HG03521 (cell line): ENCODE measurements around the gene CBFA2T3.

Experiments
- ATAC-seq: cut with Tn5 transposase; IDR thresholded peaks from one replicate; pipeline ENCODE4 v1.9.1; 2021; ENCODE audit warnings: mild to moderate bottlenecking, moderate library complexity; ENCODE audit not compliant: unreplicated experiment

The CBFA2T3 gene

DNA sequence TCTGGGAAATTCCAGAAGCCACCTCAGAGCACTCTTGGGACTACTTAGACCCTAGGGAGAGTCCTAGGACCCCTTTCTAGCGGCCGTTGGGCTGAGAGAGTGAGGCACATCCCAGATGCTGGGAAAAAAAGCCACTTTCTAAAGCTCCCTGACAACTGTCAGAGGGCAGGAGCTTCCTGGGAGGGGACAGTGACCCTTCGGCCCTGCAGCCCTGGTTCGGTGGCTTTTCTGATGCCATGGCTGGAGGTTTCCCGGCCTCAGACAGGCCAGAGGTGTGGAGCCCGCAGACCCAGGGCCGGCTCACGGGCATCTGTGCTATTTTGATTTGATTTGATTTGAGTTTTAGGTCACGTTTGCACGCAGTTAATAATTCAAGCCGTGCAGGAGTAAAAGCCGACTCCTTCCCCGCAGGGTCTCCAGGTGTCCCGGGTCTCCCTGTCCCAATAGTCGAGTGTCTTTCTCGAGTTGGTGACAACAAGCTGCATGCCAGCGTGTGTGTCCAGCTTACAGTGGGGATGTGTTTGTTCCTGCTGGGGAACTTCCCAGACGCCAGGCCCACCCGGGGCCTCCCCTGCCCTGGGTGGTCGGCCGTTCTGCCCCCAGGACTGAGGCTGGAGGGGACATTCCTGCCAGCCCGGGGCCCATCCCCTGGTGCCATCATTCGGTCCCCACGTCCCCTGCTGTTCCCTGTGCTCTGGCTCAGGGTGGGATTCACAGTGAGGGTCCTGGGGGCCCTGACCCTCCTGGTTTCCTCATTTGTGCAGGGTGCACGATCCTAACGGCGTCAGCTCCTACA, 1.0 kb upstream of the CBFA2T3 start:
- ATAC-seq = no peak

- ATAC-seq = no peak
These were observed 515 bp downstream of the CBFA2T3 start for GRCh38 chr16:88976366-88977017.

GRCh38 chr16:88975511-88976061, 1.4 kb downstream of the CBFA2T3 start:
- ATAC-seq = no peak

DNA sequence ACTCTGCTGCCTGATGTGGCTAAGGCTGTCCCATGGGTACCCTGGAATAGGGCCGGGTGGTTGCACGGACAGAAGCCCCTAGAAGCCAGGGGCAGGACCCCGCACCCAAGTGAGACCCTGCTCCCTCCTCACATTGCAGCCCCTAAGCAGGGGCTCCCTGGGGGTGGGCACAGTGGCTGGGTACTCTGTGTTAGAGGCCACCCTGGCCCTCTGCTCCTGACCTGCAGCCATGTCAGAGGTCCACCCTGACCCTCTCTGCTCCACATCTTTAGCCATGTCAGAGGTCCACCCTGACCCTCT, 2.1 kb downstream of the CBFA2T3 start:
- no peak for ATAC-seq

GRCh38 chr16:88974080-88974915, 2.7 kb downstream of the CBFA2T3 start:
- no peak for ATAC-seq

DNA sequence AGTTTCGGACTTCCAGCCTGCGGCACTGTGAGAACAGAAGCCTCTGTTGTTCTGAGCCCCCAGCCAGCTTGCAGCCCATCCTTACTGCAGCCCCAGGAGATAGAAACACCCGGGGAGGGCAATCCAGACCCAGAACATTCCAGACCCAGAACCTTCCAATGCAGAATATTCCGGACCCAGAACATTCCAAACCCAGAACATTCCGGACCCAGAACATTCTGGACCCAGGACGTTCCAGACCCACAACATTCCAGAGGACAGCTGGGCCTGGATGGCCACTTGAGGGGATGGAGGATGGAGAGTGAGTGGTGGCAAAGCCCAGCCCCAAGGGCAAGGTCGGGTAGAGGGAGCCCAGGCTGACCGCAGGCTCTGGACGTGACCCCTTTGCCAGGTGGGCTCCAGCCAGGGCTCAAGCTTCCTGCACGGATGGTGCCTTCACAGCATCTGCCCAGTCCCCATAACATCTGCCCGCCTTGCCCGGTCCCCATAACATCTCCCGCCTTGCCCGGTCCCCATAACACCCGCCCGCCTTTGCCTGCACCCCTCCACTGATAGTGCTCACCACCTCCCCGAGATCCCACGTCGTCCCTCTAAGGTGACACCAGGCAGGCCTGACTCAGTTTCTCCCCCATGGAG, 3.5 kb downstream of the CBFA2T3 start:
- no peak for ATAC-seq

GRCh38 chr16:88973007-88973410, 4.0 kb downstream of the CBFA2T3 start:
- ATAC-seq = no peak

- no peak for ATAC-seq
These were observed 4.7 kb downstream of the CBFA2T3 start for GRCh38 chr16:88972349-88972748.

- ATAC-seq = no peak
These were observed 5.5 kb downstream of the CBFA2T3 start for GRCh38 chr16:88971371-88972097.

GRCh38 chr16:88970539-88971065, 6.4 kb downstream of the CBFA2T3 start:
- no peak for ATAC-seq

DNA sequence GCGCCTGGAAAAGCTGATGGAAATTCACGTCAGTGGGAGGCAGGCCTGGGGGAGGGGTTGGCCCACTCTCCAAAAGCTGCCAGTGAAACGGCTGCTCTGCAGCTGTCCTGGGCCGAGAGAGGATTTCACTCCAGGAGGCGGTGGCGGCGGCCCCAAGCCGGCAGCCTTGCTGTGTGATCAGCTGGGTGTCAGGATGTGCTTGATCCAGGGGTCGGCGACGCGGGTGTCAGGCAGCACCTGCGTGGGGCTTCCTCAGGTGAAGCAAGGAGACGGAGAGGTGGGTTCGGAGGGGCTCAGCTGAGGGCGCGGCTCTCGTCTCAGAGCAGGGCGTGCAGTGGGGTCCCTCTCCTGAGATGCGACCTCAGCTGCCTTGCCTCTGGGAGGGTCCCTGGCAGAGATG, 7.0 kb downstream of the CBFA2T3 start:
- ATAC-seq = no peak

- no peak for ATAC-seq
These were observed 7.6 kb downstream of the CBFA2T3 start for GRCh38 chr16:88969361-88969831.

DNA sequence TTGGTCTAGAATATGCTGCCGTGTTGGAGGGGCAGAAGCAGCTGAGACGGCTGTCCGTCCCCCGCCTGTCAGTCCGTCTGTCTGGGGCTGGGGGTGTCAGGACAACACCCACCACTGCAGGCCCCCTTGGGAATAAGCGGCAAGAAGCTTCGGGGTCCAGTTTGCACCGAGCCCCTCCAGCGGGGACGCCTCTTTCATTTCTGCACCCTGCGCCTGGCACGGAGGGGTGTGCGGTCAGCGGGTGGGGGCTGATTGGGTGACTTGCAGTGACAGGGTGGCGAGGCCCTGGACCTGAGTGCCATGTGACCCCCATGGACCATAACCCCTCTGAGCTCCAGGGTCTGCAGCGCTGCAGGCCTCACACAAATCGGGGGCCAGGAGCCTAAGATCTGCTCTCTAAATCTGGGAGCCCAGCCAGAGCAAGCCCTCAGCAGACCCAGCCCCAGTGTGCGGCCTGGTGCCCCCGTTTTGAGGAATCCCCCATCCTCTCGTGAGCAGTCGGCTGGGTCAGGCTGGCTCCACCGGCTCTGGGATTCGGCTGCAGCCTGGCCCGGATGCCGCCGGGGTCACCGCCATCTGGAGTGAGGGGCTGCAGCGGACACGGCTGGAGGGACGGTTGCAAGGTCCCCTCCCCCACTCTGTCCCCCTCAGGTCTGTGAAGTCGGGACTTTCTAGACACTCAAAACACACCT, 8.3 kb downstream of the CBFA2T3 start:
- no peak for ATAC-seq

- peak; percentile 48 for ATAC-seq
These were observed 9.0 kb downstream of the CBFA2T3 start for GRCh38 chr16:88967830-88968588.

DNA sequence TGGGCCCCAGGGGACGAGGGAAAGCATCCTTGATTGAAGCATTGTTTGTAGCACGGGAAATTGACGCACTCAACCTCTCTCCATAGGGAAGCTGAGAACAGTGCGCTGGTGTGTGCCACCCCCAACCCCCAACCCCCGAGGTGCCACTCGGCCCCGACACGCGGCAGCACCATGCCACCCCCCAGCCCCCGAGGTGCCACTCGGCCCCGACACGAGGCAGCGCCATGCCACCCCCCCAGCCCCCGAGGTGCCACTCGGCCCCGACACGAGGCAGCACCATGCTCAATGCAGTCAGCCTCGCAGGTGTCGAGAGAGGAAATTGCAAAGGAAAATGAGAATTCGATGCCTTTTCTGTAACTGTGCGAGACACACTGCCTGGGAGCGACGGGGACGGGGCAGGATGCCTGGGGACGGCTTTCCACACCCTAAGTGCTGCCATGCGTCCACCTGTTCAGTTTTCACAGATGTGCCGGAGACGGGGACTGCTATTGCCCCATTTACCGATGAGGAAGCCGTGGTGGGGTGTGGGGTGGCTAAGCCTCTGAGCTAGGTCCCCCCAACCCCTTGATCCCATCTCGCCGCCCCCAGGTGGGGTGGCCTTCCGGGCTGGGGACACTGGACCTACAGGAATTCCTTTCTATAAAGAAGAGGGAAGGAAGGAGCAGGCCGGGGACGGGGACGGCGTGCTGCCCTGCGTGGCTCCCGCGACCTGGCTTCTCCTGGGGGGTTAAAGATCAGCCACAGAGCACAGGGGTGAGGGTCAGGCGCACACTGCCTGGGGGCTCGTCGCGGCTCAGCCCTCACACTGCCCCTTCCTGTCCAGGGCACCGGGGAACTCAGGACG, 9.8 kb downstream of the CBFA2T3 start:
- no peak for ATAC-seq

DNA sequence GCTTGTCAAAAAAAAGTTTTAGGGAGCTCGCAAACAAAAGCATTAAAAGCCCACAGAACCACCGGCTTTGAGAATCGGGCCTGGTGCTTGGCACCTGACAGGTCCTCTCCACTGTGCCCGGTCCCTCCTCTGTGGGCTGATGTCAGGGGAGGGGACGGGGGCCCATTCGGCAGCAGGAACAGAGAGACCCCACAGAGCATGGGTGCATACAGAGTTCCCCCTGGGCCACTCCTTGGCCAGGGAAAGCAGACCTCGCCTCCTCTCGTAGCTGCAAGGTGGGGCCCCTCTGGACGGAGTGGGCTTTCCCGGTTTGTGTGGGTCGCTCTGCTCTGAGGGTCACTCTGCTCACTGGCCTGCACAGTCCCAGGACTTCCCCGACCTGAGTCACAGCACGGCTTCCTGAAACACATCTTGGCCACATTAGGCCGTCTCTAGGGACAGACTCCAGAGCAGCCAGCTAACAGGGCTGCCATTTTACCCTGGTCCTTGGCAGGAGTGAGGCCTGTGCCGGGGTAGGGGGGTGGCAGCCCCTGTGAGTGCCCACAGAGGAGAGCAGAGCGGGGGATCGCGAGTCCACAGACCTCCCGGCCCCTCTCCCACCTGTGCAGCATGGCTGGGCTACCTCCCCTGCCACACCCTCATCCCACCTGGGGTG, 11.1 kb downstream of the CBFA2T3 start:
- ATAC-seq = no peak

DNA sequence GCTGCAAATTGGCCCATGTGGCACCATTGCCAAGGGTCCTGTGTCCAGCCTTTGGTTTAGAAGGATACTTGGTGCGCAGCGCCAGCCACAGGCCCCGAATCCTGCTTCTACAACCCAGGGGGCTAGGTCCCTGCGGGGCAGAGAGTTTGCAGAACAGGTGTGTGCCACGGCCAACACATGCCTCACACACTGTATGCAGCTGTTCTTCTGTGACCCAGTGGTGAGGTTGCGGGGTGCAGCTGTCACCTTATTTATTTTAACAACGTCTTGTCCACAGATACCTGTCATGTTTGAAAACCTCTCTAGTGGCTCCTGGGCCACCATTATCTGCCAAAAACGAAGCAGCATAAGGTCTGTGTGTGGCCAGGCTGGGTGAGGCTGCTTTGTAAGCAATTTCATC, 11.6 kb downstream of the CBFA2T3 start:
- ATAC-seq = no peak
